ENCODE measurements around the gene RORB.

- TF ChIP-seq POLR2A (IDR thresholded peaks at IDR 0.05) (no peak), CTCF (IDR thresholded peaks at IDR 0.05) (no peak), EP300 (IDR thresholded peaks at IDR 0.05) (no peak)
Observed at GRCh38 chr9:74691058-74691457, 193.9 kb downstream of the RORB start.

Data from suprapubic skin (tissue), 3 donors.